H1 (cell line): Measurements from ENCODE around the gene PFDN6. TPM values are rescaled to one million over a fixed set of nuclear protein-coding genes. Genes with fewer than 3 reads are reported as not detected.

Experiments
- CTCF ChIA-PET: fragments of 300-600 bp; sonication (Branson Sonifier 250); formaldehyde crosslinking; loops from one replicate; lab custom pipeline; 2021; ENCODE audit not compliant: partially characterized antibody; lab: Charles Lee
- POLR2A ChIA-PET: fragments of 300-600 bp; sonication (Branson Sonifier 250); formaldehyde crosslinking; loops from one replicate; lab custom pipeline; 2021; ENCODE audit warnings: inconsistent platforms; ENCODE audit not compliant: partially characterized antibody; lab: Charles Lee
- DNase-seq, 2 experiments: peaks; one replicate each; pipeline versions ENCODE4 v3.0.0 to v3.0.0-alpha.2; 2010 to 2022; ENCODE audit warnings: low spot score in 2 of 2, low read depth in 1 of 2, mixed read lengths in 1 of 2
- FAIRE-seq: peaks from 2 replicates; lab custom pipeline; 2011; peaks lifted over from hg19 to GRCh38; lab: Jason Lieb, UNC
- H2AFZ ChIP-seq: 2 replicates; pipeline ENCODE4 v1.8.1; 2012; ENCODE audit warnings: low read length, inconsistent platforms
- H2AK5ac ChIP-seq: 2 replicates; pipeline ENCODE4 v1.6.1; 2013; ENCODE audit warnings: low read depth, low read length
- H2BK120ac ChIP-seq: replicated peaks from 2 replicates; pipeline ENCODE3; 2013; ENCODE audit warnings: low read depth, low read length, inconsistent platforms
- H2BK12ac ChIP-seq: 2 replicates; pipeline ENCODE4 v1.6.1; 2013; ENCODE audit warnings: low read depth, low read length
- H2BK15ac ChIP-seq: 2 replicates; pipeline ENCODE4 v1.6.1; 2013; ENCODE audit warnings: low read length
- H2BK20ac ChIP-seq: 2 replicates; pipeline ENCODE4 v1.6.1; 2013; ENCODE audit warnings: low read length
- H2BK5ac ChIP-seq: 2 replicates; pipeline ENCODE4 v1.6.1; 2013; ENCODE audit warnings: low read depth, low read length
- H3K14ac ChIP-seq: 2 replicates; pipeline ENCODE4 v1.6.1; 2013; ENCODE audit warnings: inconsistent platforms; ENCODE audit not compliant: insufficient read length
- H3K18ac ChIP-seq: 2 replicates; pipeline ENCODE4 v1.6.1; 2013; ENCODE audit warnings: low read length; ENCODE audit errors: extremely low read depth
- H3K23ac ChIP-seq: 2 replicates; pipeline ENCODE4 v1.6.1; 2013; ENCODE audit warnings: inconsistent platforms; ENCODE audit not compliant: insufficient read length
- H3K23me2 ChIP-seq: 2 replicates; pipeline ENCODE4 v1.6.1; 2013; ENCODE audit warnings: low read depth, low read length
- H3K27ac ChIP-seq: 2 replicates; pipeline ENCODE4 v1.6.1; 2011; ENCODE audit warnings: low read depth, low read length, inconsistent platforms
- H3K27me3 ChIP-seq, 4 experiments: replicated peaks in 1 of 4; 1 replicate in 1 of 4; 2 replicates in 3 of 4; pipeline versions ENCODE4 v1.6.1 to v1.8.1; 2011 to 2013; ENCODE audit warnings: low read length in 3 of 4, mild to moderate bottlenecking in 3 of 4, inconsistent platforms in 2 of 4, mixed read lengths in 2 of 4, moderate library complexity in 1 of 4; ENCODE audit not compliant: control insufficient read depth in 3 of 4, insufficient read depth in 3 of 4; ENCODE audit errors: extremely low read depth in 1 of 4
- H3K36me3 ChIP-seq, 4 experiments: 2 replicates each; pipeline versions ENCODE4 v1.6.1 to v1.8.1; 2011 to 2013; ENCODE audit warnings: mild to moderate bottlenecking in 4 of 4, low read length in 3 of 4, moderate library complexity in 2 of 4, control low read depth in 1 of 4, inconsistent platforms in 1 of 4; ENCODE audit not compliant: insufficient read depth in 4 of 4, control insufficient read depth in 2 of 4
- H3K4ac ChIP-seq: replicated peaks from 2 replicates; pipeline ENCODE3; 2013; ENCODE audit warnings: low read length, low read depth, mixed read lengths, inconsistent platforms; ENCODE audit not compliant: insufficient read length
- H3K4me1 ChIP-seq, 4 experiments: replicated peaks in 1 of 4; 1 replicate in 1 of 4; 2 replicates in 3 of 4; pipeline versions ENCODE4 v1.6.1 to v1.8.1; 2011 to 2013; ENCODE audit warnings: low read length in 3 of 4, inconsistent platforms in 2 of 4, mixed read lengths in 1 of 4; ENCODE audit not compliant: insufficient read depth in 4 of 4, control insufficient read depth in 3 of 4
- H3K4me2 ChIP-seq, 2 experiments: 2 replicates each; pipeline versions ENCODE4 v1.6.1 to v1.8.1; 2011 to 2013; ENCODE audit warnings: low read depth in 2 of 2, low read length in 2 of 2, control low read depth in 1 of 2, inconsistent platforms in 1 of 2, mild to moderate bottlenecking in 1 of 2; ENCODE audit not compliant: insufficient read depth in 1 of 2
- H3K4me3 ChIP-seq, 4 experiments: fragments of 200-600, 300-600 bp in 1 of 4; sonication (generic), shearing (Covaris generic), sonication (Bioruptor Twin) in 1 of 4; 2 replicates each; pipeline versions ENCODE4 v1.5.1 to v1.8.1; 2011 to 2016; ENCODE audit warnings: low read length in 4 of 4, low read depth in 3 of 4, control low read depth in 2 of 4, inconsistent platforms in 2 of 4, mild to moderate bottlenecking in 2 of 4, mixed read lengths in 1 of 4, moderate library complexity in 1 of 4; ENCODE audit not compliant: insufficient read depth in 2 of 4; ENCODE audit errors: extremely low read depth in 1 of 4
- H3K56ac ChIP-seq: replicated peaks from 2 replicates; pipeline ENCODE3; 2013; ENCODE audit warnings: low read depth, mild to moderate bottlenecking, mixed read lengths, low read length, inconsistent platforms; ENCODE audit not compliant: insufficient read length
- H3K79me1 ChIP-seq: 2 replicates; pipeline ENCODE4 v1.6.1; 2013; ENCODE audit warnings: low read depth, low read length, control low read depth
- H3K79me2 ChIP-seq, 2 experiments: 2 replicates each; pipeline versions ENCODE4 v1.6.1 to v1.8.1; 2012 to 2013; ENCODE audit warnings: low read length in 2 of 2, mild to moderate bottlenecking in 2 of 2, inconsistent platforms in 1 of 2; ENCODE audit not compliant: insufficient read depth in 2 of 2, control insufficient read depth in 1 of 2
- H3K9ac ChIP-seq, 4 experiments: replicated peaks in 1 of 4; 1 replicate in 1 of 4; 2 replicates in 3 of 4; pipeline versions ENCODE4 v1.6.1 to v1.8.1; 2011 to 2013; ENCODE audit warnings: low read depth in 3 of 4, low read length in 3 of 4, control low read depth in 2 of 4, mild to moderate bottlenecking in 2 of 4, moderate library complexity in 2 of 4, inconsistent platforms in 1 of 4; ENCODE audit errors: extremely low read depth in 1 of 4
- H3K9me3 ChIP-seq, 2 experiments: 2 replicates each; pipeline versions ENCODE4 v1.6.1 to v1.8.1; 2012 to 2013; ENCODE audit warnings: mild to moderate bottlenecking in 2 of 2, moderate library complexity in 2 of 2, control low read depth in 1 of 2, inconsistent platforms in 1 of 2, low read depth in 1 of 2, low read length in 1 of 2, mixed read lengths in 1 of 2; ENCODE audit not compliant: insufficient read depth in 2 of 2
- H4K20me1 ChIP-seq, 2 experiments: replicated peaks in 1 of 2; 2 replicates each; pipeline versions ENCODE3 to v1.8.1; 2011 to 2013; ENCODE audit warnings: inconsistent platforms in 2 of 2, low read length in 2 of 2, mild to moderate bottlenecking in 1 of 2; ENCODE audit not compliant: insufficient read depth in 2 of 2, control insufficient read depth in 1 of 2
- H4K5ac ChIP-seq: 2 replicates; pipeline ENCODE4 v1.6.1; 2013; ENCODE audit warnings: low read length, low read depth, mixed read lengths, inconsistent platforms; ENCODE audit not compliant: insufficient read length
- H4K8ac ChIP-seq: 2 replicates; pipeline ENCODE4 v1.8.0; 2013; ENCODE audit warnings: mild to moderate bottlenecking, moderate library complexity, low read length, inconsistent platforms; ENCODE audit not compliant: insufficient read depth; ENCODE audit errors: extremely low read depth
- H4K91ac ChIP-seq: replicated peaks from 2 replicates; pipeline ENCODE3; 2013; ENCODE audit warnings: low read length, mixed read lengths, inconsistent platforms; ENCODE audit not compliant: insufficient read length
- GTF2F1 ChIP-seq: IDR thresholded peaks from 2 replicates; pipeline ENCODE4 v1.6.1; 2012; ENCODE audit warnings: low read depth, low read length, improper control_type of control experiment, borderline replicate concordance
- JUN ChIP-seq: IDR thresholded peaks from 2 replicates; pipeline ENCODE4 v1.6.1; 2011; ENCODE audit warnings: low read depth, mild to moderate bottlenecking, improper control_type of control experiment, low read length
- POU5F1 ChIP-seq: IDR thresholded peaks from 2 replicates; pipeline ENCODE4 v1.6.1; 2011; ENCODE audit warnings: low read depth, mild to moderate bottlenecking, low read length, moderate library complexity
- TAF1 ChIP-seq: IDR thresholded peaks from 2 replicates; pipeline ENCODE4 v1.6.1; 2011; ENCODE audit warnings: mild to moderate bottlenecking, low read depth, low read length
- WGBS, 2 experiments: shearing (Covaris generic) in 1 of 2; methylation state at CpG; one replicate each; pipeline versions ENCODE4 v1.1.6 to v1.1.7; 2013 to 2015; ENCODE audit warnings: low lambda C conversion rate in 2 of 2, mixed read lengths in 2 of 2, inconsistent platforms in 1 of 2, low coverage in 1 of 2, missing lambda C conversion rate in 1 of 2; ENCODE audit not compliant: insufficient replicate concordance in 2 of 2, insufficient coverage in 1 of 2, insufficient read length in 1 of 2; ENCODE audit errors: extremely low coverage in 1 of 2, missing lambda C conversion rate in 1 of 2; 5-methylcytosine and 5-hydroxymethylcytosine counted together
- polyA plus RNA-seq, 7 experiments: library from polyadenylated mRNA; depleted of rRNA in 3 of 7; stranded (reverse) in 5 of 7; unstranded in 2 of 7; fragments of >200 nt in 5 of 7; fragments of 200-250 nt in 2 of 7; gene quantifications; 1 replicate in 5 of 7; 2 replicates in 1 of 7; 4 replicates in 1 of 7; pipeline versions ENCODE4 v1.2.1 to v1.2.3, GENCODE V29; 2011 to 2013; ENCODE audit warnings: missing spikeins in 2 of 7, mixed read lengths in 2 of 7
- total RNA-seq: library from RNA; stranded (reverse); fragmentation: NEBNext Ultra II Directional; extraction: Animal tissue kit (Norgen Biotek cat#: 25700); gene quantifications from 2 replicates; pipeline ENCODE4 v1.2.1, GENCODE V29; 2021

PFDN6 gene
- total and polyA plus RNA-seq, 2 of the 8 experiments (the other 6 are each of a cell fraction or from before 2014, with no cell fraction given) = 32.0 to 95.7 TPM

DNA sequence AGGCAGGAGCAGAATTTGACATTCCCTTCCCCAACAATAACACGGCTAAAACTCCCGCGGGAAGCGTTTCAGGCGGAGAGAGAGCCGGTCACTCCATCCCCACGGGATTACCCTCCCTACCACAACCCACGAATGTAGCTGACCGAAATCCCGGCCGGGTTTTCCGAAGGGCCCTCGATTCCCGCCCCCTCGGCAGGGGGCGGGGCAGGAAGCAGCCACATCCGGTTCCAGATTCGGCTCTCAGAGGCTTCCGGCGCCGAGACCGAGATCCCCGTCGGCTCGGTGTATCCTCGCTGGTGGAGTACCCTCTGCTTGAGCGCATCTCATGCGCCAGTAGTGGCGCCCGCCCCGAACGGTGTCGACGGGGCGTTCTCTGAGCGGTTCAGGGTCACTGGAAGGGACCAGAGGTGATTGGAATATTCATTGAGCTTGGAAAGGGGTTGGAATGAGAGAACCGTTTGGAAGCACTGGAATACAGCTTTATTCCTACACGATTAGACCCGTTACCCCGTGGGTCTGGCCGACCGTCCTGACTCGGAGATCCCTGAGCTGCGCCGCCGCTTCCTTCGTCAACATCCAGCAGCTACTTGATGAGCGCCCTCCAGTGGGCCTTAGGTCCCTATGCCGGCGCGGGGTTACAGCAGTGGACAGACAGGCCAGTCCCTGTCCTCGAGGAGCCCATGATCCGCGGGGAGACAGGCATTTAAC, 10.0 kb downstream of the PFDN6 start:
- H3K4ac ChIP-seq = peak overlapping the region; percentile 80
- peak overlapping the region; percentile 77; the same call in 1 of the 2 replicates for H2AFZ ChIP-seq
- H3K79me2 ChIP-seq = peaks cover 0 to 25% of the 10 kb centered on the region in 2 experiments; a peak in 2 of 4 replicates
- H3K36me3 ChIP-seq = peaks cover 0 to under 1% (median 0%) of the 10 kb centered on the region in 4 experiments; a peak in 4 of 8 replicates
- FAIRE-seq (no peak), DNase-seq (peak in 1 of 2 experiments; percentile 90)
- H4K20me1 ChIP-seq = peaks cover 0 to 2% of the 10 kb centered on the region in 2 experiments
- H2BK15ac ChIP-seq = peak overlapping the region; percentile 81; the same call in 1 of the 2 replicates
- H3K27me3 ChIP-seq = no peaks in the 10 kb centered on the region
- H2AK5ac ChIP-seq = no peak overlapping the region
- peak overlapping the region; percentile 19 for H2BK120ac ChIP-seq
- peak overlapping the region; percentile 87 for H3K56ac ChIP-seq
- peaks cover 16% of the 10 kb centered on the region for H3K23me2 ChIP-seq
- H3K4me2 ChIP-seq = peak overlapping the region; percentile 34 to 97
- H2BK20ac ChIP-seq = no peak overlapping the region
- peak overlapping the region; percentile 74; the same call in 1 of the 2 replicates for H4K8ac ChIP-seq
- peak overlapping the region; percentile 76 to 99 (median 94) for H3K4me3 ChIP-seq
- 1% methylated on average over 54 of the region's 54 CpGs; no CpG with 5 or more reads in 1 of the 2 experiments for WGBS, 2 experiments
- no peak overlapping the region for H3K23ac ChIP-seq
- 0 out of 2 replicates have a peak overlapping the region, but pooled peaks have one; percentile 39 for H2BK12ac ChIP-seq
- H4K5ac ChIP-seq = peak overlapping the region; percentile 93
- H3K9me3 ChIP-seq = no peaks in the 10 kb centered on the region
- ChIA-PET POLR2A (interaction anchor here (0.7 to 16.7 kb wide), 23 partner anchors 9 to 330 kb away, joined by 3 to 337 read pairs (median 4); partner anchors contain the start of genes B3GALT4, COL11A2, PFDN6 and RPS18), CTCF (interaction anchor here (0.7 to 6.2 kb wide), 13 partner anchors 9 to 1214 kb away, joined by 3 to 77 read pairs (median 4); partner anchors contain the start of genes B3GALT4, PFDN6, RPS18 and TAPBP)
- H3K14ac ChIP-seq = no peak overlapping the region
- H3K4me1 ChIP-seq = peaks cover 0 to 6% (median 4%) of the 10 kb centered on the region in 4 experiments; a peak in 6 of 7 replicates
- peaks cover 9% of the 10 kb centered on the region; the same call in 1 of the 2 replicates for H3K79me1 ChIP-seq
- peak overlapping the region; percentile 79 for H3K27ac ChIP-seq
- peak overlapping the region; percentile 50 for H4K91ac ChIP-seq
- peak overlapping the region; percentile 95 for H2BK5ac ChIP-seq
- peak overlapping the region; percentile 95 for H3K18ac ChIP-seq
- H3K9ac ChIP-seq = peak overlapping the region; percentile 63 to 91 (median 76)
- TF ChIP-seq GTF2F1 (no peak), POU5F1 (no peak), TAF1 (peak; percentile 63), JUN (no peak)
